Glutamatergic neuron (in vitro differentiated cells): ENCODE results near the gene IRF1. TPM values are rescaled to one million over a fixed set of nuclear protein-coding genes. Genes with fewer than 3 reads are reported as not detected.
A peak's percentile ranks its signal among the peaks of the same experiment; 100 is the strongest.

Source experiments
- DNase-seq: peaks from one replicate; pipeline ENCODE4 v3.0.0; 2022
- H3K27ac Mint-ChIP-seq: one replicate; pipeline ENCODE4 v1.8.0; 2020; ENCODE audit warnings: mild to moderate bottlenecking, mixed read lengths, inconsistent platforms; ENCODE audit not compliant: unreplicated experiment
- H3K27me3 Mint-ChIP-seq: one replicate; pipeline ENCODE4 v1.8.0; 2020; ENCODE audit warnings: mild to moderate bottlenecking, moderate library complexity, mixed read lengths, inconsistent platforms; ENCODE audit not compliant: unreplicated experiment
- H3K36me3 Mint-ChIP-seq: one replicate; pipeline ENCODE4 v1.8.0; 2020; ENCODE audit warnings: mild to moderate bottlenecking, mixed read lengths, inconsistent platforms; ENCODE audit not compliant: unreplicated experiment
- H3K4me1 Mint-ChIP-seq: one replicate; pipeline ENCODE4 v1.8.0; 2020; ENCODE audit warnings: mild to moderate bottlenecking, low read depth, mixed read lengths, inconsistent platforms; ENCODE audit not compliant: unreplicated experiment
- H3K4me3 Mint-ChIP-seq: one replicate; pipeline ENCODE4 v1.8.0; 2020; ENCODE audit warnings: mild to moderate bottlenecking, mixed read lengths, inconsistent platforms; ENCODE audit not compliant: unreplicated experiment
- H3K9me3 Mint-ChIP-seq: one replicate; pipeline ENCODE4 v1.8.0; 2020; ENCODE audit warnings: mild to moderate bottlenecking, moderate library complexity, mixed read lengths, inconsistent platforms; ENCODE audit not compliant: unreplicated experiment
- CTCF ChIP-seq: fragments of 200-600 bp; sonication (generic); IDR thresholded peaks from one replicate; pipeline ENCODE4 v1.5.0; 2021; ENCODE audit not compliant: partially characterized antibody, unreplicated experiment
- total RNA-seq: library from RNA; stranded (reverse); fragmentation: NEBNext Ultra II Directional; extraction: Animal tissue kit (Norgen Biotek cat#: 25700); gene quantifications from one replicate; pipeline ENCODE4 v1.2.1, GENCODE V29; 2021; ENCODE audit not compliant: unreplicated experiment

The IRF1 gene
- total RNA-seq, 1 donor from 2014 or later = 2.8 TPM

GRCh38 chr5:132467287-132467984 is 23.1 kb downstream of the IRF1 start:
- DNase-seq = no peak
- H3K27me3 Mint-ChIP-seq = peaks cover 9% of the 10 kb centered on the region
- H3K36me3 Mint-ChIP-seq = peaks cover 6% of the 10 kb centered on the region
- no peak overlapping the region for H3K4me3 Mint-ChIP-seq
- TF ChIP-seq CTCF = no peak
- H3K4me1 Mint-ChIP-seq = peaks cover 18% of the 10 kb centered on the region
- peaks cover 18% of the 10 kb centered on the region for H3K9me3 Mint-ChIP-seq
- H3K27ac Mint-ChIP-seq = no peak overlapping the region

GRCh38 chr5:132466433-132467286 is 23.9 kb downstream of the IRF1 start:
- H3K27me3 Mint-ChIP-seq = peaks cover 11% of the 10 kb centered on the region
- H3K36me3 Mint-ChIP-seq = peaks cover 6% of the 10 kb centered on the region
- peaks cover 18% of the 10 kb centered on the region for H3K9me3 Mint-ChIP-seq
- H3K27ac Mint-ChIP-seq = no peak overlapping the region
- DNase-seq = no peak
- TF ChIP-seq CTCF = no peak
- H3K4me3 Mint-ChIP-seq = no peak overlapping the region
- H3K4me1 Mint-ChIP-seq = peaks cover 18% of the 10 kb centered on the region

DNA sequence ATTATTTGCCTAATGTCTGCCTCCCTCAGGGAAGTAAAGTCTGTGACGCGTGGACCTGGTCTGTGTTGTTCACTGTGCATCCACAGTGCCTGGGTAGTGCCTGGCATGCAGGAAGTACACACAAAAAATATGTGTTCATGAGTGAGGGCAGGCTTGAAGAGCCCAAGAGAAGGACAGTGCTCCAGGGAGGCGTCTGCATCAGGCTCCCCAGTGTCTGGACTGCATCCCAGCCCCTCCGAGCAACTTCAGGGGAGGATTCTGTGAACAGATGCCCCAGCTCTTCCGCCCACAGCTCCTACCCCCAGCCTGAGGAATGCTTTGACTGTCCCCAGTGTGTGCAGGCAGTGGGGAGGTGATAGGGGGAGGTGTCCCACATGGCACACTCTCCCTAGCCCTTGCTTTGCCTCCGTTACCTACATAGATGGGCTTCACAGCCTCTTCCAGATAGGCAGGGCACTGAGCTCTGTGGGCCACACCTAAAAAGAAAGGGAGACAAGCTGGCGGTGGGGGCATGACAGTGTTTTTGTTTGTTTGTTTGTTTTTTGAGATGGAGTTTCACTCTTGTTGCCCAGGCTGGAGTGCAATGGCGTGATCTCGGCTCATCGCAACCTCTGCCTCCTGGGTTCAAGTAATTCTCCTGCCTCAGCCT is 25.4 kb downstream of the IRF1 start:
- no peak overlapping the region for H3K4me3 Mint-ChIP-seq
- peaks cover 16% of the 10 kb centered on the region for H3K9me3 Mint-ChIP-seq
- DNase-seq = no peak
- no peak for TF ChIP-seq CTCF
- H3K36me3 Mint-ChIP-seq = peaks cover 6% of the 10 kb centered on the region
- H3K27me3 Mint-ChIP-seq = peaks cover 11% of the 10 kb centered on the region
- peak overlapping the region; percentile 48 for H3K27ac Mint-ChIP-seq
- H3K4me1 Mint-ChIP-seq = peaks cover 17% of the 10 kb centered on the region

- Mint-ChIP-seq H3K4me1 (peaks cover 15% of the 10 kb centered on the region), H3K27ac (peak overlapping the region; percentile 12), H3K4me3 (no peak overlapping the region), H3K9me3 (peaks cover 16% of the 10 kb centered on the region), H3K36me3 (peaks cover 6% of the 10 kb centered on the region), H3K27me3 (peaks cover 12% of the 10 kb centered on the region)
- no peak for TF ChIP-seq CTCF
- no peak for DNase-seq
Observed at GRCh38 chr5:132464156-132464939, 26.2 kb downstream of the IRF1 start.
